GM12891 (cell line): ENCODE measurements around the gene COMT.

Experiments
- DNase-seq: peaks from one replicate; pipeline ENCODE4 v3.0.0; 2011; ENCODE audit warnings: low spot score; ENCODE audit not compliant: insufficient read length
- FAIRE-seq: peaks from 2 replicates; lab custom pipeline; 2011; peaks lifted over from hg19 to GRCh38; lab: Jason Lieb, UNC
- PAX5 ChIP-seq: IDR thresholded peaks from 2 replicates; pipeline ENCODE4 v1.6.1; 2011; ENCODE audit warnings: low read length, moderate library complexity, mild to moderate bottlenecking; ENCODE audit not compliant: insufficient read depth, severe bottlenecking
- POLR2A ChIP-seq: IDR thresholded peaks from 2 replicates; pipeline ENCODE4 v1.6.1; 2011; ENCODE audit warnings: low read depth, low read length, control low read depth
- POLR2AphosphoS5 ChIP-seq: IDR thresholded peaks from 2 replicates; pipeline ENCODE4 v1.6.1; 2011; ENCODE audit warnings: low read depth, low read length, control low read depth
- POU2F2 ChIP-seq: IDR thresholded peaks from 2 replicates; pipeline ENCODE4 v1.6.1; 2011; ENCODE audit warnings: low read depth, mild to moderate bottlenecking, control low read depth, low read length, moderate library complexity
- SPI1 ChIP-seq: IDR thresholded peaks from 2 replicates; pipeline ENCODE4 v1.6.1; 2011; ENCODE audit warnings: low read depth, low read length, control low read depth
- TAF1 ChIP-seq: IDR thresholded peaks from 2 replicates; pipeline ENCODE4 v1.6.1; 2011; ENCODE audit warnings: low read depth, low read length, control low read depth

COMT gene

DNA sequence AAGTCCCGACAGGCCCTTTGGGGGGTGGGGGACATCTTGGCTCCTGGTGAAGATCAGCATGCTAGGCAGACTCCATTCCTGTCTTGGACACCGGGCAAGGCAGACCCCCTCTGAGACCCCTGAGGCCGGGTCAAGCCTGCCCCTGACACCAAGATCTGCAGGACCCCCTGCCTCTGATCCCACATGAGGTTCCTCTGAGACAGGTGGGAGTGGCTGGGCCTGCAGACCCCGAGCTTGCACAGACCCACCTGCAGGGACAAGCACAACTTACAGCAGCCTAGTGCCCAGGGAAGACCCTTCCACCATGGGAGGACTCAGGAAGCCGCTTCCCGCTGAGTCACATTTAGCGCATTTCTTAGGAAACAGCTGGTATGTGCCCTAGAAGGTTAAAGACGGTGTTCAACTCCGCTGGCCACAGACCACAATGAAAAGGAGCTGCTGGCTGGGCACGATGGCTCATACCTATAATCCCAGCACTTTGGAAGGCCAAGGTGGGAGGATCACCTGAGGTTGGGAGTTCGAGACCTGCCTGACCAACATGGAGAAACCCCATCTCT is 59.6 kb downstream of the COMT start:
- FAIRE-seq (no peak), DNase-seq (no peak)
- TF ChIP-seq TAF1: no peak
- TF ChIP-seq POLR2AphosphoS5: no peak
- TF ChIP-seq SPI1: no peak
- TF ChIP-seq POLR2A: no peak
- TF ChIP-seq POU2F2: no peak
- no peak for TF ChIP-seq PAX5

DNA sequence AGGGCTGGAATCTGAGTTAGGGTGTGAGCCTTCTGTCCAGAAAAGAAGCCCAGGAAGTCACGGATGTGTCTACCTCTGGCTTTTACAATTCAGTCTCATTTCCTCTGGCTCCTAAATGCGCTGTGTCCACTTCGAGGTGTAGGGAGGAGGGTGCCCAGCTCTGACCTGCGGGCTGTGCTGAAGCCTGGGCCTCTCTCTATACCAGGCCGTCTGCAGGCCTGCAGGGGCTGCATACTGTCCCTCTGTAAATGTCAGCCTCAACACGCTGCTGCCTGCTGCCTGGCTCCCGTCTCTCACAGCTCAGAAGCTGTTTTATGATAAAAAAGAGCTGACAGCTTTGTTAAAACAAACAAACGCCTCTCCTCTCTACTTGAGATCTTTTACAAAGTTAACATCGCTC is 60.6 kb downstream of the COMT start:
- TF ChIP-seq POLR2AphosphoS5: no peak
- TF ChIP-seq PAX5: no peak
- no peak for TF ChIP-seq TAF1
- TF ChIP-seq POLR2A: no peak
- no peak for TF ChIP-seq POU2F2
- TF ChIP-seq SPI1: no peak
- DNase-seq (no peak), FAIRE-seq (no peak)

DNA sequence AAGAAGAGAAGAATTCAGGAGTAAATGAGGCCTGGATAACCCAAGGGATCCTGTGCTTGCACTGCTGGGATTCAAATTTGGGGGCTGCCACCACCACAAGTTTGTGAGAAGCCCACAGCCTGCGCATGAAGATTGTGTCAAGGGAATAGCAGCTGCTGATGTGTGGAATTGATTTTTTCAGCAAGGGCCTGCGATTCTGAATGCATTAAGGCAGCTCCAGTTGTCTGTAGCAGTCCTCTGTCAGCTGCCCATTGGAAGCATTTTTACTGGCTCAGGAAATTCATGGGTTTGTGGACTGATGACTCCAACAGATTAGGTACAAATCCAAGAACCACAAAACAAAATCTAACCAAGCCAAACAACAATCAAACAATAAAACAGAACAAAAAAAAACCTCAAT is 61.1 kb downstream of the COMT start:
- no peak for FAIRE-seq
- TF ChIP-seq POLR2A (no peak), SPI1 (no peak), TAF1 (no peak), PAX5 (no peak), POU2F2 (no peak), POLR2AphosphoS5 (no peak)
- no peak for DNase-seq

DNA sequence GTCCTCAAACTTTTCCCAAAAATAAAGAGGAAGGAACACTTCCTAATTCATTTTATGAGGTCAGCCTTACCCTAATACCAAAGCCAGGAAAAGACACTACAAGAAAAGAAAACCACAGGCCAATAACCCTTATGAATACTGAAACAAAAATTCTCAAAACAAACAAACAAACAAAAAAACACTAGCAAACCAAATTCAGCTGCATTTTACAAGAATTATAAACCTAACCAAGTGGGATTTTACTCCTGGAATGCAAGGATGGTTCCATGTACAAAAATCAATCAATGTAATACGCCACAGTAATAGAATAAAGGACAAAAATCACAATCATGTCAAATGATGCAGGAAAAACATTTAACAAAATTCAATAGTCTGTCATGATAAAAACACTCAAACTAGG is 61.7 kb downstream of the COMT start:
- DNase-seq (no peak), FAIRE-seq (no peak)
- TF ChIP-seq TAF1 (no peak), POLR2AphosphoS5 (no peak), PAX5 (no peak), SPI1 (no peak), POU2F2 (no peak), POLR2A (no peak)

DNA sequence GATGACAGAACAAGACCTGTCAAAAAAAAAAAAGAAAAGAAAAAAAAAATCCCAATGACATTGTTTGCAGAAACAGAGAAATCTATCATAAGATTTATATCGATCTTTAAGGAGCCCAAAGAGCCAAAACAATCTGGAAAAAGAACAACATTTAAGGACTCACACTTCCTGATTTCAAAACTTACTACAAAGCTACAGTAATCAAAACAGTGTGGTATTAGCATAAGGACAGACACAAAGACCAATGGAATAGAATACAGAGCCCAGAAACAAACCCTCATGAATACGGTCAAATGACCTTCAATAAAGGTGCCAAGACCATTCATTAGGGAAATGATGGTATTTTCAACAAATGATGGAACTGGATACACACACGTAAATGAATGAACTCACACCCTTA is 62.9 kb downstream of the COMT start:
- TF ChIP-seq POU2F2: no peak
- no peak for TF ChIP-seq PAX5
- TF ChIP-seq POLR2AphosphoS5: no peak
- TF ChIP-seq TAF1: no peak
- no peak for TF ChIP-seq POLR2A
- TF ChIP-seq SPI1: no peak
- no peak for FAIRE-seq
- no peak for DNase-seq

DNA sequence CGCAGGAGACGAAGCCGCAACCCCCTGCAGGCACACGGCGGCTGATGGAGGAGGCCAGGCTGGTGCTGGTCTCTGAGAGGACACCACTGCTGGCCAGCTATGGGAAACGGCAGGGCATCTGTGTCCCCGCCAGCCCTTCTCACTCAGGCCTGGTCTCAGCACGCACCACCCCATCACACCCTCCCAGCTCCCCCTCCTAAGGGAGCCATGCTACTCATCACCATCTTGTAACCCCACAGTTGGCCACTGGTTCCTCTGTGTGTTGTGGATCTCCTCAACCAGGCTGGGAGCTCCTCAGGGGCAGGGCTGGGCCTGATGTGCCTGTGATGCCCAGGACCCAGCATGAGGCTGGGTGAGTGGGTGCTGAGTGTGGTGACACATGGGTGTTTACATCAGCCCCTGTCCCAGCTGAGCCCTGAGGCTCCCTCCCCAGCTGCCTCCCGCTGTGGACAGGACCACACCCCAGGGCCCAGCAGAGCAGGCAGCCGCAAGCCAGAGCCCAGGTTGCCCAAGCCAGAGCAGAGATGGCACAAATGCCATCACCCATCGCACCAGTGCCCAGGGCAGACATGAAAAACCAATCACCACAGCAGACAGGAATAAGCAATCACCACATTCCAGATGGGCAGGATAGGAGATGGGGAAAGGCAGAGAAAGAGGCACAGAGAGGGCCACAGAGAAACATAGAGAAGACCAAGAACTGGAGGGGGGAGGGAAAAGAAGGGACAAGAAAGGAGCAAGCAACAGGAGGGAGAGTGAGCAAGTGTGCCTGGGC is 66.8 kb downstream of the COMT start:
- FAIRE-seq (no peak), DNase-seq (no peak)
- no peak for TF ChIP-seq TAF1
- TF ChIP-seq POLR2AphosphoS5: no peak
- TF ChIP-seq SPI1: no peak
- TF ChIP-seq POLR2A: no peak
- no peak for TF ChIP-seq POU2F2
- TF ChIP-seq PAX5: no peak

DNA sequence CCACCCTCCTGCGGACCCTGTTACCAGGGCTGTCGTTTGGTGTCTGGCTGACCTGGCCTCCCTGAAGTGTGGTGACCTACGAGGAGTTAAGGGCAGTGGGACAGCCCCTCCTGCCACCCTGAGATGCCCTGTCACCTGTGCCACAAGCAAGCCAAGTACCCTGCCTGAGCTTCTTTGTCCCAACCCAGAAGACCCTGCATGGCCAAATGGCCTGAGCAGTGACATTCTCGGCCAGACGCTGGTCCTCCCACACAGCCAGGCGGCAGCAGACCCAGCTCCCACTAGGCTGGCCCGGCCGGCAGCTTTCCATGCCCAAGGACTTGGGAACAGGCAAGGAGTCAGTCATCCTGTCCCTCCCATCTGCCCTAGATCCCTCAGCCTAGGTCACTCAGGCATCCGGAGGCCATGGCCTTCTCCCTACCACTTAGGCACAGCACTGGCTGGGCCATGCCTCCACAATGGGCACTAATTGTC is 67.5 kb downstream of the COMT start:
- FAIRE-seq (no peak), DNase-seq (no peak)
- no peak for TF ChIP-seq SPI1
- no peak for TF ChIP-seq POLR2AphosphoS5
- no peak for TF ChIP-seq PAX5
- TF ChIP-seq POLR2A: no peak
- no peak for TF ChIP-seq TAF1
- TF ChIP-seq POU2F2: no peak

DNA sequence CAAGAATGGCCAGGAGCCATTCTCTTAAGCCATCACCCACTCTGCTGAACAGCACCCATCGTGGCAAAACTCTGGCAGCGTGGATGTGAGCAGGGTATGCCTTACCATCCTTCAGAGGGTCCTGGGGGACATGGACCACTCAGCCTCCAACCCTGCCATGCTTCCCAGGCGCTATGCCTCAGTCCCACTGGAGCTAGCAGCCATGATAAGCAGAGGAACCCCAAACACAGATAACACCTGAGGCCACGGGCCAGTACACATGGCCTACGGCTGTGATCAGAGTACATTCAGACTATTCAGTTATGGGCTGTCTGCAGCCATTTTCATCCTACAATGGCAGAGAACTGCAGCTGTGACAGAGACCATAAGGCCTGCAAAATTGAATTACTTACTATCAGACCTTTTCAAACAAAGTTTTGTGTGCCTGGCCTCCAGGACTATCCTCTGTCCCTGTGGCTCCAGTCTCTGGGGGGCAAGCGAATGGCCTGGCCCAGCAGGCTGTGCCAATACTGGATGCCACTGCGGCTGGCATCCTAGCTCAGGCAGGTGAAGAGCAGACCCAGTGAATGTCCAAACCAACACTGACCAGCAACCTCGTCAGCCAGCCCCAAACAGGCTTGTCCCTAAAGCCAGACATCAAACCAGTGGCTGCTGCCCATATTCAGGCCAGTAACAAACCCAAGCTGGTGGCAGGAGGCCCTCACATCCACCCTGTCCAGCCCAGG is 68.2 kb downstream of the COMT start:
- TF ChIP-seq POLR2AphosphoS5 (no peak), PAX5 (no peak), POU2F2 (no peak), TAF1 (no peak), SPI1 (no peak), POLR2A (no peak)
- no peak for FAIRE-seq
- DNase-seq: no peak
